HepG2 (cell line): Measurements from ENCODE around the gene MBD3L3. TPM values are rescaled to one million over a fixed set of nuclear protein-coding genes. Genes with fewer than 3 reads are reported as not detected.

Experiments
- BORCS8-MEF2B ChIP-seq: sonication (generic); formaldehyde crosslinking; IDR thresholded peaks from 2 replicates; pipeline ENCODE4 v1.8.0; 2022; ENCODE audit warnings: mild to moderate bottlenecking, missing genetic modification reagents
- CEBPB ChIP-seq: IDR thresholded peaks from 2 replicates; pipeline ENCODE4 v1.6.1; 2011; ENCODE audit warnings: low read depth, low read length, improper control_type of control experiment, borderline replicate concordance
- DNMT3B ChIP-seq: conservative IDR thresholded peaks from 2 replicates; pipeline ENCODE4 v1.6.1; 2016; ENCODE audit warnings: missing biosample characterization, control low read depth
- ETS1 ChIP-seq: sonication (generic); formaldehyde crosslinking; IDR thresholded peaks from 2 replicates; pipeline ENCODE4 v1.4.0; 2020; ENCODE audit warnings: missing genetic modification reagents
- FLYWCH1 ChIP-seq: sonication (generic); formaldehyde crosslinking; IDR thresholded peaks from 2 replicates; pipeline ENCODE4 v1.8.1; 2023; ENCODE audit warnings: mild to moderate bottlenecking, missing genetic modification reagents
- FOXA1 ChIP-seq, 2 experiments: fragments of 450-650 bp in 1 of 2; sonication (generic) in 1 of 2; formaldehyde crosslinking in 1 of 2; IDR thresholded peaks; 2 replicates each; pipeline versions ENCODE4 v1.4.0 to v1.6.1; 2016 to 2020; ENCODE audit warnings: missing genetic modification reagents in 1 of 2
- GMEB2 ChIP-seq: IDR thresholded peaks from 2 replicates; pipeline ENCODE4 v1.6.1; 2016; ENCODE audit warnings: missing biosample characterization, missing genetic modification reagents, low read depth
- HDAC1 ChIP-seq: sonication (generic); formaldehyde crosslinking; IDR thresholded peaks from 2 replicates; pipeline ENCODE4 v1.5.1; 2020; ENCODE audit warnings: mild to moderate bottlenecking, missing genetic modification reagents
- MATR3 ChIP-seq: sonication (generic); formaldehyde crosslinking; IDR thresholded peaks from 2 replicates; pipeline ENCODE4 v1.4.0; 2020; ENCODE audit warnings: missing genetic modification reagents
- MTA3 ChIP-seq: sonication (generic); formaldehyde crosslinking; IDR thresholded peaks from 2 replicates; pipeline ENCODE4 v1.4.0; 2020; ENCODE audit warnings: missing genetic modification reagents
- MTERF4 ChIP-seq: sonication (generic); formaldehyde crosslinking; IDR thresholded peaks from 2 replicates; pipeline ENCODE4 v1.8.0; 2023; ENCODE audit warnings: mild to moderate bottlenecking, missing genetic modification reagents
- NFE2L1 ChIP-seq: sonication (generic); formaldehyde crosslinking; IDR thresholded peaks from 2 replicates; pipeline ENCODE4 v1.4.0; 2020; ENCODE audit warnings: missing genetic modification reagents, mild to moderate bottlenecking, borderline replicate concordance
- POLR2G ChIP-seq: fragments of 200-400 bp; formaldehyde crosslinking; IDR thresholded peaks from 2 replicates; pipeline ENCODE4 v1.6.1; 2018; ENCODE audit warnings: mild to moderate bottlenecking, low read depth, low read length, moderate library complexity
- RARA ChIP-seq: IDR thresholded peaks from 2 replicates; pipeline ENCODE4 v1.6.1; 2016; ENCODE audit warnings: missing genetic modification reagents, missing compliant biosample characterization
- RXRA ChIP-seq: sonication (generic); formaldehyde crosslinking; IDR thresholded peaks from 2 replicates; pipeline ENCODE4 v1.5.1; 2020; ENCODE audit warnings: missing genetic modification reagents
- SRSF1 ChIP-seq: fragments of 200-400 bp; formaldehyde crosslinking; optimal IDR thresholded peaks from 2 replicates; pipeline ENCODE3; 2017; ENCODE audit warnings: mild to moderate bottlenecking, low read depth, low read length, moderate library complexity
- SYNCRIP ChIP-seq: fragments of 200-400 bp; formaldehyde crosslinking; IDR thresholded peaks from 2 replicates; pipeline ENCODE4 v1.6.1; 2018; ENCODE audit warnings: mild to moderate bottlenecking, low read depth, low read length; ENCODE audit not compliant: insufficient read depth
- TOE1 ChIP-seq: sonication (generic); formaldehyde crosslinking; IDR thresholded peaks from 2 replicates; pipeline ENCODE4 v1.4.0; 2020; ENCODE audit warnings: mild to moderate bottlenecking, missing genetic modification reagents
- TP53 ChIP-seq: sonication (generic); formaldehyde crosslinking; conservative IDR thresholded peaks from 2 replicates; pipeline ENCODE4 v1.4.0; 2020; ENCODE audit warnings: missing genetic modification reagents
- ZFP37 ChIP-seq: sonication (generic); formaldehyde crosslinking; IDR thresholded peaks from 2 replicates; pipeline ENCODE4 v1.4.0; 2020; ENCODE audit warnings: missing genetic modification reagents, borderline replicate concordance
- ZFP90 ChIP-seq: sonication (generic); formaldehyde crosslinking; IDR thresholded peaks from 2 replicates; pipeline ENCODE4 v1.8.0; 2022; ENCODE audit warnings: missing genetic modification reagents, mild to moderate bottlenecking, inconsistent platforms, borderline replicate concordance
- ZNF335 ChIP-seq: sonication (generic); formaldehyde crosslinking; IDR thresholded peaks from 2 replicates; pipeline ENCODE4 v1.4.0; 2020; ENCODE audit warnings: missing genetic modification reagents
- ZNF556 ChIP-seq: sonication (generic); formaldehyde crosslinking; IDR thresholded peaks from 2 replicates; pipeline ENCODE4 v1.4.0; 2020; ENCODE audit warnings: mild to moderate bottlenecking, missing genetic modification reagents, borderline replicate concordance
- ZNF569 ChIP-seq: sonication (generic); formaldehyde crosslinking; IDR thresholded peaks from 2 replicates; pipeline ENCODE4 v1.5.0; 2020; ENCODE audit warnings: mild to moderate bottlenecking, missing genetic modification reagents, moderate library complexity, borderline replicate concordance
- ZNF7 ChIP-seq: IDR thresholded peaks from 2 replicates; pipeline ENCODE4 v1.6.1; 2016; ENCODE audit warnings: missing biosample characterization, missing genetic modification reagents
- ZSCAN30 ChIP-seq: sonication (generic); formaldehyde crosslinking; IDR thresholded peaks from 2 replicates; pipeline ENCODE4 v1.5.0; 2020; ENCODE audit warnings: mild to moderate bottlenecking, missing genetic modification reagents
- polyA plus RNA-seq, 8 experiments: library from polyadenylated mRNA; depleted of rRNA in 3 of 8; stranded (reverse) in 7 of 8; unstranded in 1 of 8; fragments of >200 nt; fragmentation: Illumina TruSeq in 4 of 8; extraction: Trizol in 4 of 8; gene quantifications; 2 replicates each; pipeline versions ENCODE4 v1.2.1 to v1.2.3, GENCODE V29; 2011 to 2016; ENCODE audit warnings: low read depth in 4 of 8, missing spikeins in 1 of 8, mixed read lengths in 1 of 8; ENCODE audit not compliant: insufficient read depth in 1 of 8
- total RNA-seq, 5 experiments: library from RNA; depleted of rRNA; stranded (reverse); fragments of >200 nt; fragmentation: Illumina TruSeq; extraction: Trizol; gene quantifications; 2 replicates each; pipeline ENCODE4 v1.2.3, GENCODE V29; 2016; ENCODE audit warnings: low read depth in 1 of 5

The MBD3L3 gene
- total and polyA plus RNA-seq, 2 of the 13 experiments (the other 11 are each of a cell fraction or from before 2014, with no cell fraction given), result not detected

- TF ChIP-seq ETS1 (CRISPR knock-in tag) (no peak), HDAC1 (CRISPR knock-in tag) (peak; percentile 89), TOE1 (CRISPR knock-in tag) (no peak), ZNF556 (CRISPR knock-in tag) (no peak; the same call in 1 of the 2 replicates), SYNCRIP (no peak), DNMT3B (CRISPR knock-in tag) (no peak), ZSCAN30 (CRISPR knock-in tag) (no peak), SRSF1 (peak; percentile 56), FLYWCH1 (CRISPR knock-in tag) (no peak; the same call in 1 of the 2 replicates), POLR2G (peak; percentile 96), ZFP37 (CRISPR knock-in tag) (0 out of 2 replicates have a peak, but pooled peaks have one; percentile 57), CEBPB (no peak), RXRA (CRISPR knock-in tag) (no peak), MTERF4 (CRISPR knock-in tag) (0 out of 2 replicates have a peak, but pooled peaks have one; percentile 12), BORCS8-MEF2B (CRISPR knock-in tag) (peak; percentile 34; the same call in 1 of the 2 replicates), ZFP90 (CRISPR knock-in tag) (peak; percentile 61; the same call in 1 of the 2 replicates), MATR3 (CRISPR knock-in tag) (no peak), ZNF335 (CRISPR knock-in tag) (no peak), ZNF569 (CRISPR knock-in tag) (no peak), NFE2L1 (CRISPR knock-in tag) (0 out of 2 replicates have a peak, but pooled peaks have one; percentile 16), FOXA1 (IDR thresholded peaks at IDR 0.05) (no peak), FOXA1 (CRISPR knock-in tag; IDR thresholded peaks at IDR 0.05) (no peak), MTA3 (CRISPR knock-in tag) (no peak), GMEB2 (CRISPR knock-in tag) (no peak), RARA (CRISPR knock-in tag) (no peak), TP53 (no peak), ZNF7 (CRISPR knock-in tag) (no peak)
Measured at GRCh38 chr19:7069042-7069903, 10.8 kb upstream of the MBD3L3 start, which contains the start of gene ZNF557 (continued).
